ENCODE results near the gene HNRNPF.
"Not testable (repeated sequence)": the region's sequence is repeated elsewhere in the genome, so short reads cannot be mapped to it uniquely, and the experiment has no call there.

Gene HNRNPF

GRCh38 chr10:43343126-43343525 is 65.9 kb downstream of the HNRNPF start:
- no peak for DNase-seq

DNA sequence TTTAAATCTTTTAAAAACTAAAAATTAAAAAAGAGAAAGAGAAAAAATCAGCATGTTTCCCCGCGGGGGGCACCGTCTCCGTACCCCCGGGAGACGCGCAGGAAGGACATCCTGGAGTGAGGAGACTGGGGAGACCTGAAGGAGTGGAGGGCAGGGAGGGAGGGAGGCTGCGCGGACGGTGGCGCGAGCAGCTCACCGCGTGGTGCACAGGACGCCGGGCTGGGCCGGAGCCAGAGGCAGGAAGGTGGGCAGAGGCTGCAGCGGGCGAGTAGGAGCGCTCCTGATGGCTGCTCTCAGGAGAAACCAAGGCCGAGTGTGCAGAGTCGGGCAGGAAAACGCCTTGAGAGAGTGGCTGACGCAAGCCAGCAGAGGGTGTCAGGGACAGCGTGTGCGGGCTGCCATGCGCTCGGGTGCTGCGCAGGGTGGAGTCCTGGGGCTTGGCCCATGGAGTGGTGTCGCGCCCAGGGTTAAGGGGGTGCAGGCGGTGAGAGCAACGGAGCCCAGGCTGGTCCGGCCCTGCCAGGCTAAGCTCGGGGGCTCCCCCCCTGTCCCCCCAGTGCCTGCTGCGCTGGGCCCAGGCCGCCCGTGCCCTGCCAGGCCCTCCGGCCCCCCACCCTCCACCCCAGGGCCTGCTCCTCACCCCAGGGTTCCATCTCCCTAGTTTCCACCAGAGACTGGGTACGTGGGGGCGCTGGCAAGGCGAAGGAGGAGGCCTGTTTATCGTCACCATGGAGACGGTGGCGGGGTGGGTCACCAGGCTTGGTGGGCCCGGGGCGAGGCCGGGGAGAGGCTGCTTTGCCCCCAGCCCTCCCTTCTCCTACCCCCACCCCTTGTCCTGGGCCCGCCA is 66.5 kb downstream of the HNRNPF start:
- DNase-seq = no peak

DNA sequence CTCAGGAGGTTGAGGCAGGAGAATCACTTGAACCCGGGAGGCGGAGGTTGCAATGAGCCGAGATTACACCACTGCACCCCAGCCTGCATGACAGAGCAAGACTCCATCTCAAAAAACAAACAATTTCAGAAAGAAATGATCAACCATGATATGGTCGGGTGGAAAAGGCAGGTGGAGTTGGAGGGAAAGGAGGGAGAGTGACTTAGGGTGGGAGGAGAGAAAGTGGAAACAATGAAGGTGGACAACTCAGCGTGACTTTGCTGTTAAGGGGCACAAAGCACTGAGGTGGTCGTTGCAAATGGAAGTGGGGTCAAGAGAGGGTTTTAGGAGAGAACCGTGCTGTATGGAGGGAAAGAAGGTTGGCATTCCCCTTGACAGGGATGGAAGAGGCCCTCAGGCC is 67.5 kb downstream of the HNRNPF start:
- DNase-seq = no peak

DNA sequence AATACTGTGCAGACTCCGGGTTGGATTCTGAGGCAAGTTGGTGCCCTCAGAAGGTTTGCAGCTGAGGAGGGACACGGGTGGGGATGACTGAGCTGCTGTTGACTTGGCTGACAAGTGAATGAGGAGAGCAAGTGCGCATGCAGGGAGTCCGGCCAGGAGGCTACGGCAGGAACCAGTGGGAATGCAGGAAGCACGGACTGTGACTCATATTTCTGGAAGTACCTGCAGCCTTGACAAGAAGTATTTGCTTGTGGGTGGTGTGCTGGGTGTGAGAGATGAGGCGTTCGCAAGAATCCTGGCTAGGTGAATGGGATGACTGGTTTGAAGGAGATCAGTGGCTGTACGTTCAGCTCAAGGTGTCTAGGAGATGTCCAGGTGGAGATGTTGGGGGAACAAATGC is 68.4 kb downstream of the HNRNPF start:
- no peak for DNase-seq

- no peak for DNase-seq
Observed at GRCh38 chr10:43340101-43340500, 68.9 kb downstream of the HNRNPF start.

- DNase-seq = no peak
Observed at GRCh38 chr10:43339136-43339535, 69.8 kb downstream of the HNRNPF start.

- no peak for DNase-seq
Observed at GRCh38 chr10:43338117-43338516, 70.9 kb downstream of the HNRNPF start.

DNA sequence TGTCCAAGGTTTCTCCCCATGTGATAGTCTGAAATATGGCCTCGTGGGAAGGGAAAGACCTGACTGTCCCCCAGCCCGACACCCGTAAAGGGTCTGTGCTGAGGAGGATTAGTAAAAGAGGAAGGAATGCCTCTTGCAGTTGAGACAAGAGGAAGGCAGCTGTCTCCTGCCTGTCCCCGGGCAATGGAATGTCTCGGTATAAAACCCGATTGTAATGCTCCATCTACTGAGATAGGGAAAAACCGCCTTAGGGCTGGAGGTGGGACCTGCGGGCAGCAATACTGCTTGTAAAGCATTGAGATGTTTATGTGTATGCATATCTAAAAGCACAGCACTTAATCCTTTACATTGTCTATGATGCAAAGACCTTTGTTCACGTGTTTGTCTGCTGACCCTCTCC is 71.5 kb downstream of the HNRNPF start:
- DNase-seq = not testable (repeated sequence)

DNA sequence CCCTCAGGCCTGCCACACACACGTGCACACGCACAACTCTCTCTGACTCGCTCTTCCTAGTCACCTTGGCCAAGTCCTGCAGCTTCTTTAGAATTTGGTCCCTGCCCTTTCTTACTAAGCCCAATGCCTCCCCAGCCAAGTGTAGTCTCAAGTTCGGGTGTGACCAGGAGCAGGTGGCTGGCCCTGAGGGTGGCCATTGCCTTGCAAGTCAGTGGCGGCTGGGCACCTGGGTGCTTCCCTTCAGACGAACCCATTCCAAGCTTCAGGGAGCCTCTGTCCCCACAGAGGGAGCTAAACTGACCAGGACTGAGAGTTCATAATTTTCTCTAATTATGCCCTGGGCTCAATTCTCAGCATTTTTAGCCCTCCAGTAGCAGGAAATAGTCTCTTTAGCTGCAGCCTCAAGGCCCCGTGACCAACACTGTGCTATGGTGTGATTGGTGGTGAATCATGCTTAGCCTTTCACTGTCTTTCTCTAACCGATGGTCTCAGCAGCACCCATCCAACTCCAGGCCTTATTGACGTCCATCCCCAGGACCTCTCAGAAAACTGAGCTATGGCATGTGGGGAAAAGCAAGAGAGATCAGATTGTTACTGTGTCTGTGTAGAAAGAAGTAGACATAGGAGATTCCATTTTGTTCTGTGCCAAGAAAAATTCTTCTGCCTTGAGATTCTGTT is 72.2 kb downstream of the HNRNPF start:
- DNase-seq = no peak

- no peak for DNase-seq
Observed at GRCh38 chr10:43336061-43336460, 72.9 kb downstream of the HNRNPF start.

Data from activated CD4-positive, alpha-beta T cell treated with anti-CD3 and anti-CD28 coated beads, Interleukin-10, Interleukin-2, amounts not matched to agents 100 ng/mL and 50 ng/mL, durations not matched to agents 16 hours and 8 hours (primary cell).